ENCODE measurements around the gene ABCA6.

GRCh38 chr17:69159418-69159817, 17.7 kb upstream of the ABCA6 start:
- TF ChIP-seq CTCF (IDR thresholded peaks at IDR 0.05), result no peak
- no peak for TF ChIP-seq POLR2A (IDR thresholded peaks at IDR 0.05)
